ENCODE data around the gene RDH11.
A peak's percentile ranks its signal among the peaks of the same experiment; 100 is the strongest.

Gene RDH11

DNA sequence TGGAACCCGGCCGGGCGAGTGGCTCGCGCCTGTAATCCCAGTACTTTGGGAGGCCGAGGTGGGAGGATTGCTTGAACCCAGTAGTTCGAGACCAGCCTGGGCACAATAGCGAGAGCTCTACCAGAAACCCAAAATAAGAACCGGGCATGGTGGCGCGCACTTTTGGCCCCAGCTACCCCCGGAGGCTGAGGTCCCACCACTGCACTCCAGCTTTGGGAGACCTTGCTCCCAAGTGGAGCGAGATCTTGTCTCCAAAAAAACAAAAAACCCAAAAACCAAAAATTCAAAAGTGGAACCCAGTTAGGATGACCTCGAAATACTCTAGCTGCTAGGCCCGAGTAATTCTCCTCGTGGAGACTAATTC is 20.4 kb downstream of the RDH11 start:
- peaks cover 50% of the 10 kb centered on the region for H3K79me2 ChIP-seq (ENCODE audit: insufficient read depth, low read length)
- ATAC-seq (ENCODE audit: insufficient read depth, low read depth) (no peak), DNase-seq (no peak)
- peak overlapping the region; percentile 39 to 73; a peak in 3 of 4 replicates for H3K4me3 ChIP-seq (ENCODE audit: low read depth in 1 of 2, low read length in 2 of 2)
- H3K4me1 ChIP-seq (ENCODE audit: insufficient read depth, low read length), result peaks cover 34% of the 10 kb centered on the region
- peak overlapping the region; percentile 92 for H3K27ac ChIP-seq (ENCODE audit: low read length)
- no peaks in the 10 kb centered on the region for H3K27me3 ChIP-seq (ENCODE audit: insufficient read depth, low read length, poor library complexity)
- no peaks in the 10 kb centered on the region for H3K9me3 ChIP-seq (ENCODE audit: insufficient read depth, low read length, severe bottlenecking)
- H4K20me1 ChIP-seq (ENCODE audit: insufficient read depth, low read length), result peaks cover 19% of the 10 kb centered on the region; the same call in 1 of the 2 replicates
- TF ChIP-seq, protein P1, sequence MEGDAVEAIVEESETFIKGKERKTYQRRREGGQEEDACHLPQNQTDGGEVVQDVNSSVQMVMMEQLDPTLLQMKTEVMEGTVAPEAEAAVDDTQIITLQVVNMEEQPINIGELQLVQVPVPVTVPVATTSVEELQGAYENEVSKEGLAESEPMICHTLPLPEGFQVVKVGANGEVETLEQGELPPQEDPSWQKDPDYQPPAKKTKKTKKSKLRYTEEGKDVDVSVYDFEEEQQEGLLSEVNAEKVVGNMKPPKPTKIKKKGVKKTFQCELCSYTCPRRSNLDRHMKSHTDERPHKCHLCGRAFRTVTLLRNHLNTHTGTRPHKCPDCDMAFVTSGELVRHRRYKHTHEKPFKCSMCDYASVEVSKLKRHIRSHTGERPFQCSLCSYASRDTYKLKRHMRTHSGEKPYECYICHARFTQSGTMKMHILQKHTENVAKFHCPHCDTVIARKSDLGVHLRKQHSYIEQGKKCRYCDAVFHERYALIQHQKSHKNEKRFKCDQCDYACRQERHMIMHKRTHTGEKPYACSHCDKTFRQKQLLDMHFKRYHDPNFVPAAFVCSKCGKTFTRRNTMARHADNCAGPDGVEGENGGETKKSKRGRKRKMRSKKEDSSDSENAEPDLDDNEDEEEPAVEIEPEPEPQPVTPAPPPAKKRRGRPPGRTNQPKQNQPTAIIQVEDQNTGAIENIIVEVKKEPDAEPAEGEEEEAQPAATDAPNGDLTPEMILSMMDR (IDR thresholded peaks at IDR 0.05; ENCODE audit: borderline replicate concordance, extremely low read depth, low read length, poor library complexity, severe bottlenecking), result no peak
- TF ChIP-seq EZH2 (IDR thresholded peaks at IDR 0.05; ENCODE audit: borderline replicate concordance, low read depth, low read length, severe bottlenecking), result no peak
- H3K9ac ChIP-seq (ENCODE audit: low read depth, low read length), result peak overlapping the region; percentile 86
- peak overlapping the region; percentile 90 for H2AFZ ChIP-seq (ENCODE audit: low read depth, low read length)
- peak overlapping the region; percentile 70 for H3K4me2 ChIP-seq (ENCODE audit: insufficient read depth, low read length)
- peaks cover 31% of the 10 kb centered on the region for H3K36me3 ChIP-seq (ENCODE audit: insufficient read depth, low read length)

DNA sequence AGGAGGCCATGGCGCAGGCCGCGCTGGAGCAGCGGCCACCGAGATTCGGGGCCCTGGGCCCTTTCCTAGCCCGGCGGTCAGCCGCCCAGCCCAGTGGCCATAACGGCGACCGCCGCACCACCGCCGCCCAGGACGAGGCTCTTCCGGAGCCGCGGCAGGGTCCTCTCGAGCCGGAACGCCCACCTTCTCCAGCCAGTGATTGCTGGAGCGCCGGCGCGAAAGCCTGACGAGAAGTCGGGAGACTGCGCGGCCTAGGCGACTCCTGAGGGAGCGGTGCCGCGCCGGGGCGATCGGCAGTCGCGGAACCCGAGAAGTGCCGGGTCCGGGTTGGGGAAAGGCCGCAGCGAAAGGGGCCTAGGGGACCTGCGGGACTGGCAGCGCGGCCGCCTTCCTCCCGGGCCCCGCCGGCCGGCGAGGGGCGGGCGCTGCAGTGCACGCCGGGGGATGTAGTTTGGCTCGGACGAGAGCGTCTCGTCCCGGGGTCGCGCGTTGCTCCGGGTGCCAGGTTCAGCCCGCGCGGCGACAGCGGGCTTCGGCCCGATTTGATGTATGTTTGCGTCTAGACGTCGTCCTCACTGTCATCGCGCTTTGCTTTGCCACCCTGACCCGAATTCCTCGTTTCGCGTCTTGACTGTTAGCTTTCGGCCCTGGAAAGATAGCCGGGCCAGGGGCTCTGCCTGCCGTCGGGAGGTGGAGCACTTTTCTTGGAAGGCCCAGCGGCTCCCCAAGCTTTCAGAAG is 20.9 kb downstream of the RDH11 start, which contains the start of gene VTI1B:
TSS of gene VTI1B (minus strand) at position 153 of the 739 bp plus-strand sequence. CDS start at position 10, 143 bp downstream.
- peaks cover 25% of the 10 kb centered on the region; the same call in 1 of the 2 replicates for H4K20me1 ChIP-seq (ENCODE audit: insufficient read depth, low read length)
- DNase-seq (peak; percentile 84), ATAC-seq (ENCODE audit: insufficient read depth, low read depth) (peak; percentile 94)
- H3K36me3 ChIP-seq (ENCODE audit: insufficient read depth, low read length), result peaks cover 26% of the 10 kb centered on the region
- H3K27ac ChIP-seq (ENCODE audit: low read length), result peak within 1 kb of the TSS; percentile 92
- H3K4me3 ChIP-seq (ENCODE audit: low read depth in 1 of 2, low read length in 2 of 2), result peak within 1 kb of the TSS; percentile 39 to 73
- peak within 1 kb of the TSS; percentile 70 for H3K4me2 ChIP-seq (ENCODE audit: insufficient read depth, low read length)
- H3K9me3 ChIP-seq (ENCODE audit: insufficient read depth, low read length, severe bottlenecking), result no peaks in the 10 kb centered on the region
- H3K27me3 ChIP-seq (ENCODE audit: insufficient read depth, low read length, poor library complexity), result no peaks in the 10 kb centered on the region
- peak within 1 kb of the TSS; percentile 86 for H3K9ac ChIP-seq (ENCODE audit: low read depth, low read length)
- H2AFZ ChIP-seq (ENCODE audit: low read depth, low read length), result peak within 1 kb of the TSS; percentile 90
- peaks cover 34% of the 10 kb centered on the region for H3K4me1 ChIP-seq (ENCODE audit: insufficient read depth, low read length)
- H3K79me2 ChIP-seq (ENCODE audit: insufficient read depth, low read length), result peaks cover 52% of the 10 kb centered on the region
- TF ChIP-seq EZH2 (IDR thresholded peaks at IDR 0.05; ENCODE audit: borderline replicate concordance, low read depth, low read length, severe bottlenecking), result no peak
- TF ChIP-seq, protein P1 (IDR thresholded peaks at IDR 0.05; ENCODE audit: borderline replicate concordance, extremely low read depth, low read length, poor library complexity, severe bottlenecking), result peak; percentile 29

DNA sequence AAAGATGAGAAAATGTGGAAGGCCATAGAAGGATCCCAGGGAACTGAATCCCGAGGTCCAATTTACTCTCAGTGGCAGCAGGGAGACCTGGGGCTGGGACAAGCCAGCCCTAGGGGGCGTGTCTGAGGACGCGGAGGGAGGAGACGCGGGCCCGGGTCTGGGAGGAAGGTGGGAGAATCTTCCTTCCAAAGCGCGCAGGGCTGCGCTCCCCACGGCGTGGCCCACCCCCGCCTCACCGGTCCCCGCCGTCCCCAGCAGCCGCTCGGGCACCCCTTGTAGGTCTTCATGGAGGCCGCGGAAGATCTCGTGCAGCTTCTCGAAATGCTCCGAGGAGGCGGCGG is 21.5 kb downstream of the RDH11 start:
- no peak for TF ChIP-seq EZH2 (IDR thresholded peaks at IDR 0.05; ENCODE audit: borderline replicate concordance, low read depth, low read length, severe bottlenecking)
- TF ChIP-seq, protein P1 (IDR thresholded peaks at IDR 0.05; ENCODE audit: borderline replicate concordance, extremely low read depth, low read length, poor library complexity, severe bottlenecking), result peak; percentile 34
- H3K79me2 ChIP-seq (ENCODE audit: insufficient read depth, low read length), result peaks cover 57% of the 10 kb centered on the region
- no peaks in the 10 kb centered on the region for H3K27me3 ChIP-seq (ENCODE audit: insufficient read depth, low read length, poor library complexity)
- peaks cover 25% of the 10 kb centered on the region for H3K36me3 ChIP-seq (ENCODE audit: insufficient read depth, low read length)
- H4K20me1 ChIP-seq (ENCODE audit: insufficient read depth, low read length), result peaks cover 29% of the 10 kb centered on the region; the same call in 1 of the 2 replicates
- peak overlapping the region; percentile 70 for H3K4me2 ChIP-seq (ENCODE audit: insufficient read depth, low read length)
- H3K9ac ChIP-seq (ENCODE audit: low read depth, low read length), result peak overlapping the region; percentile 86
- H3K4me3 ChIP-seq (ENCODE audit: low read depth in 1 of 2, low read length in 2 of 2), result peak overlapping the region; percentile 39 to 73
- peak overlapping the region; percentile 92 for H3K27ac ChIP-seq (ENCODE audit: low read length)
- H3K9me3 ChIP-seq (ENCODE audit: insufficient read depth, low read length, severe bottlenecking), result no peaks in the 10 kb centered on the region
- H2AFZ ChIP-seq (ENCODE audit: low read depth, low read length), result peak overlapping the region; percentile 90
- DNase-seq, result peak; percentile 74
- ATAC-seq (ENCODE audit: insufficient read depth, low read depth), result peak; percentile 75
- H3K4me1 ChIP-seq (ENCODE audit: insufficient read depth, low read length), result peaks cover 34% of the 10 kb centered on the region
